ENCODE measurements around the gene SARS1. TPM values are rescaled to one million over a fixed set of nuclear protein-coding genes. Genes with fewer than 3 reads are reported as not detected.

SARS1 gene
- total RNA-seq, 1 experiment from 2014 or later = 134 TPM

GRCh38 chr1:109249654-109250401, 36.1 kb downstream of the SARS1 start:
- no peak for DNase-seq (ENCODE audit: low read depth)

- DNase-seq (ENCODE audit: low read depth) = no peak
Measured at GRCh38 chr1:109250454-109251276, 36.9 kb downstream of the SARS1 start.

- DNase-seq (ENCODE audit: low read depth) = no peak
Measured at GRCh38 chr1:109251277-109252166, 37.8 kb downstream of the SARS1 start.

- no peak for DNase-seq (ENCODE audit: low read depth)
Measured at GRCh38 chr1:109252167-109252892, 38.6 kb downstream of the SARS1 start.

- no peak for DNase-seq (ENCODE audit: low read depth)
Measured at GRCh38 chr1:109252893-109253802, 39.4 kb downstream of the SARS1 start.

- DNase-seq (ENCODE audit: low read depth) = no peak
Measured at GRCh38 chr1:109253803-109254620, 40.3 kb downstream of the SARS1 start.

GRCh38 chr1:109254621-109255096, 40.9 kb downstream of the SARS1 start:
- DNase-seq (ENCODE audit: low read depth) = no peak

GRCh38 chr1:109255097-109255651, 41.5 kb downstream of the SARS1 start:
- no peak for DNase-seq (ENCODE audit: low read depth)

- DNase-seq (ENCODE audit: low read depth) = no peak
Measured at GRCh38 chr1:109255678-109256077, 42.0 kb downstream of the SARS1 start.

GRCh38 chr1:109256085-109256484, 42.4 kb downstream of the SARS1 start:
- no peak for DNase-seq (ENCODE audit: low read depth)

GRCh38 chr1:109256971-109257681, 43.4 kb downstream of the SARS1 start:
- DNase-seq (ENCODE audit: low read depth) = no peak

- no peak for DNase-seq (ENCODE audit: low read depth)
Measured at GRCh38 chr1:109257682-109258421, 44.1 kb downstream of the SARS1 start.

GRCh38 chr1:109258481-109259466, 45.1 kb downstream of the SARS1 start:
- DNase-seq (ENCODE audit: low read depth) = no peak

GRCh38 chr1:109259674-109260557, 46.2 kb downstream of the SARS1 start:
- no peak for DNase-seq (ENCODE audit: low read depth)

- DNase-seq (ENCODE audit: low read depth) = no peak
Measured at GRCh38 chr1:109261006-109261405, 47.3 kb downstream of the SARS1 start.
